SK-N-SH (cell line): ENCODE measurements around the gene LUC7L2.
"Not testable (repeated sequence)": the region's sequence is repeated elsewhere in the genome, so short reads cannot be mapped to it uniquely, and the experiment has no call there.

Experiments
- CHD2 ChIP-seq: fragments of 150-350 bp; IDR thresholded peaks from 2 replicates; pipeline ENCODE4 v1.6.1; 2018; ENCODE audit warnings: low read length; ENCODE audit not compliant: partially characterized antibody
- CTCF ChIP-seq: fragments of 200-600 bp; sonication (generic); IDR thresholded peaks from 2 replicates; pipeline ENCODE4 v1.6.1; 2017; ENCODE audit warnings: antibody characterized with exemption, mild to moderate bottlenecking, moderate library complexity
- EP300 ChIP-seq, 2 experiments: IDR thresholded peaks; 2 replicates each; pipeline versions ENCODE4 v1.4.0 to v1.6.1; 2012; ENCODE audit warnings: borderline replicate concordance in 1 of 2, low read depth in 1 of 2, low read length in 1 of 2
- EZH2phosphoT487 ChIP-seq: fragments of 200-600 bp; sonication (generic); IDR thresholded peaks from 2 replicates; pipeline ENCODE4 v1.6.1; 2017; ENCODE audit warnings: low read depth, mixed run types, mild to moderate bottlenecking, antibody characterized with exemption, moderate library complexity, borderline replicate concordance
- FOSL2 ChIP-seq: IDR thresholded peaks from 2 replicates; pipeline ENCODE4 v1.4.0; 2012; ENCODE audit warnings: low read depth, mild to moderate bottlenecking, moderate library complexity, borderline replicate concordance
- FOXM1 ChIP-seq: IDR thresholded peaks from 2 replicates; pipeline ENCODE4 v1.4.0; 2012; ENCODE audit warnings: low read depth, mild to moderate bottlenecking
- GABPA ChIP-seq: IDR thresholded peaks from 2 replicates; pipeline ENCODE4 v1.4.0; 2012; ENCODE audit warnings: low read depth, mild to moderate bottlenecking
- MAX ChIP-seq: IDR thresholded peaks from 2 replicates; pipeline ENCODE4 v1.4.0; 2012; ENCODE audit warnings: low read depth
- NRF1 ChIP-seq: IDR thresholded peaks from 2 replicates; pipeline ENCODE4 v1.6.1; 2012; ENCODE audit warnings: low read depth, mild to moderate bottlenecking, low read length
- POLR2AphosphoS5 ChIP-seq: IDR thresholded peaks from 2 replicates; pipeline ENCODE4 v1.6.1; 2012; ENCODE audit warnings: low read depth, low read length
- TEAD4 ChIP-seq: IDR thresholded peaks from 2 replicates; pipeline ENCODE4 v1.4.0; 2012; ENCODE audit warnings: mild to moderate bottlenecking, borderline replicate concordance; ENCODE audit not compliant: insufficient read depth
- YY1 ChIP-seq: IDR thresholded peaks from 2 replicates; pipeline ENCODE4 v1.4.0; 2012; ENCODE audit warnings: low read depth, mild to moderate bottlenecking
- TF ChIP-seq, protein P1 (sequence below): IDR thresholded peaks from 2 replicates; pipeline ENCODE4 v1.6.1; 2012; ENCODE audit warnings: mild to moderate bottlenecking, low read depth, low read length, moderate library complexity

DNA sequence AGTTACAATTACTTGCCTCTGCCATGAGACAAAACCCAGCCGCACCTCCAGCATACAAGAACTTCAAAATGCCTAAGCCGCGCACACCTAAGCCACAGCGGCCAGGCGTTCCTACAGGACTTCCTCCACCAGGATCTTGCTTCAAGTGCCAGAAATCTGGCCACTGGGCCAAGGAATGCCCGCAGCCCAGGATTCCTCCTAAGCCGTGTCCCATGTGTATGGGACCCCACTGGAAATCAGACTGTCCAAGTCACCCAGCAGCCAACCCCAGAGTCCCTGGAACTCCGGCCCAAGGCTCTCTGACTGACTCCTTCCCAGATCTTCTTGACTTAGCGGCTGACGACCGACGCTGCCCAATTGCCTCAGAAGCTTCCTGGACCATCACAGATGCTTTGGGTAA is 103.7 kb downstream of the LUC7L2 start:
- not testable (repeated sequence) for TF ChIP-seq CTCF; EP300 (IDR thresholded peaks at IDR 0.05; ENCODE audit: borderline replicate concordance in 1 of 2, low read depth in 1 of 2, low read length in 1 of 2); FOXM1; FOSL2; MAX; YY1; GABPA; EZH2phosphoT487; TEAD4; POLR2AphosphoS5; CHD2; NRF1
- TF ChIP-seq, protein P1, sequence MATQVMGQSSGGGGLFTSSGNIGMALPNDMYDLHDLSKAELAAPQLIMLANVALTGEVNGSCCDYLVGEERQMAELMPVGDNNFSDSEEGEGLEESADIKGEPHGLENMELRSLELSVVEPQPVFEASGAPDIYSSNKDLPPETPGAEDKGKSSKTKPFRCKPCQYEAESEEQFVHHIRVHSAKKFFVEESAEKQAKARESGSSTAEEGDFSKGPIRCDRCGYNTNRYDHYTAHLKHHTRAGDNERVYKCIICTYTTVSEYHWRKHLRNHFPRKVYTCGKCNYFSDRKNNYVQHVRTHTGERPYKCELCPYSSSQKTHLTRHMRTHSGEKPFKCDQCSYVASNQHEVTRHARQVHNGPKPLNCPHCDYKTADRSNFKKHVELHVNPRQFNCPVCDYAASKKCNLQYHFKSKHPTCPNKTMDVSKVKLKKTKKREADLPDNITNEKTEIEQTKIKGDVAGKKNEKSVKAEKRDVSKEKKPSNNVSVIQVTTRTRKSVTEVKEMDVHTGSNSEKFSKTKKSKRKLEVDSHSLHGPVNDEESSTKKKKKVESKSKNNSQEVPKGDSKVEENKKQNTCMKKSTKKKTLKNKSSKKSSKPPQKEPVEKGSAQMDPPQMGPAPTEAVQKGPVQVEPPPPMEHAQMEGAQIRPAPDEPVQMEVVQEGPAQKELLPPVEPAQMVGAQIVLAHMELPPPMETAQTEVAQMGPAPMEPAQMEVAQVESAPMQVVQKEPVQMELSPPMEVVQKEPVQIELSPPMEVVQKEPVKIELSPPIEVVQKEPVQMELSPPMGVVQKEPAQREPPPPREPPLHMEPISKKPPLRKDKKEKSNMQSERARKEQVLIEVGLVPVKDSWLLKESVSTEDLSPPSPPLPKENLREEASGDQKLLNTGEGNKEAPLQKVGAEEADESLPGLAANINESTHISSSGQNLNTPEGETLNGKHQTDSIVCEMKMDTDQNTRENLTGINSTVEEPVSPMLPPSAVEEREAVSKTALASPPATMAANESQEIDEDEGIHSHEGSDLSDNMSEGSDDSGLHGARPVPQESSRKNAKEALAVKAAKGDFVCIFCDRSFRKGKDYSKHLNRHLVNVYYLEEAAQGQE = not testable (repeated sequence)
